ENCODE data around the gene GRID1.

The GRID1 gene

GRCh38 chr10:85666102-85666501, 700.5 kb downstream of the GRID1 start:
- DNase-seq = no peak

GRCh38 chr10:85665681-85666080, 700.9 kb downstream of the GRID1 start:
- DNase-seq = no peak

DNA sequence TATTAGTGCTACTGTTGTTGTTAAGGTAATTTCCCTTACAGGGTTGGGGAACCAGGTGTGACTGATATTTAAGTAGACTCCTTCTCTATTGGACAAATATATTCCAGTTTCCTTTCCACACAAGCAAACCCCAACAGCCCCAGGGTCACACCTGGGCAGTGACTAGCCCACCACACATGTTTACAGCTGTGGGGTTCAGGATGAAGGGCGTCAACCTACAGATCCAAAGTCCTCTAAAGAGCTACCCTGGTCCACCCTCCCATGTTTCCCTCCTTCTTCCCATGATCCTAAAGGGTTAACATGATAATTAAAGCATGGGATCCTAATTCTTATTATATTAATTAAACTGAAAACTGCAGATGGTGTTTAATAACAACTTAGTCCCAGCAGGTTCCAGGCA, 701.5 kb downstream of the GRID1 start:
- DNase-seq = peak; percentile 14

DNA sequence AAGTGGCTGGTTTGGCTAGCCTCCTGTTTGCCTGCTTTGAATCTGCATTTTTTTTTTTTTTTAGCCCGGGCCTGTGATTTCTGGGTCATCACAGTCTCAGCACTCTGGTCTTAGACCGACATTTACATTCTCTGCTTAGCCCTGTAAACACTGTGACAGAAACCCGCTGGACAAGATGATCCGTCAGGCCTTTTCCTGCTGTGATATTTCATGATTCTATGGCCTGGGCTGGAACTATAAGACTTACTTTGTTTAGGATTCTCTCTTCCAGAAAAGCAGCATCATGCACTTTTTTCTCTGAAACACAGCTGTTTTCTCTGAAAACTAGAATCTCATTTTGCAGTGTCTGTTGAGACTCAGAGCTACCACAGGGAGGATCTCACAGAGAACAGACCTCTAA, 705.5 kb downstream of the GRID1 start:
- no peak for DNase-seq

GRCh38 chr10:85659331-85659730, 707.3 kb downstream of the GRID1 start:
- peak; percentile 2 for DNase-seq

- DNase-seq = no peak
Measured at GRCh38 chr10:85658518-85658917, 708.1 kb downstream of the GRID1 start.

GRCh38 chr10:85657476-85658113, 709.0 kb downstream of the GRID1 start:
- DNase-seq = no peak

DNA sequence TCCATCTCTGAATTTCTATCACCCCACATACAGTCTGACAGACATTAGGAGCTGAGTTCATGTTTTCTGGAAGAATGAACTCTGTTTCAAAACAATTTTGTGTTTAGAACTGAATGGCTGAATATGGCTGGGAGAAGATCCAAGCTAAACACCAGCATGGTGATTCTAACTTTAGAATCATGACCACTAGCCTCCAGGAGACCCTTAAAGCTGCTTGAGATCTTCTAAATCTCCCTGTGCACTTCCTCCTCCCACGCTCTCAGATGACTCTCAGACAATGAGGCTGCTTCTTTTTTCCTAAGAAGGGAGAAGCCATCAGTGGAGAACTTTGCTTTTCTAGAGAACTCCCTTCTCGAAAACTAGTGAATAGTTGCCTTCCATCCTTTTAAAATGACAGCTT, 711.2 kb downstream of the GRID1 start:
- DNase-seq = no peak

GRCh38 chr10:85651497-85651882, 715.1 kb downstream of the GRID1 start:
- DNase-seq = no peak

- no peak for DNase-seq
Measured at GRCh38 chr10:85650791-85651496, 715.7 kb downstream of the GRID1 start.

- no peak for DNase-seq
Measured at GRCh38 chr10:85649461-85649860, 717.1 kb downstream of the GRID1 start.

GRCh38 chr10:85648279-85648754, 718.3 kb downstream of the GRID1 start:
- DNase-seq = no peak

DNA sequence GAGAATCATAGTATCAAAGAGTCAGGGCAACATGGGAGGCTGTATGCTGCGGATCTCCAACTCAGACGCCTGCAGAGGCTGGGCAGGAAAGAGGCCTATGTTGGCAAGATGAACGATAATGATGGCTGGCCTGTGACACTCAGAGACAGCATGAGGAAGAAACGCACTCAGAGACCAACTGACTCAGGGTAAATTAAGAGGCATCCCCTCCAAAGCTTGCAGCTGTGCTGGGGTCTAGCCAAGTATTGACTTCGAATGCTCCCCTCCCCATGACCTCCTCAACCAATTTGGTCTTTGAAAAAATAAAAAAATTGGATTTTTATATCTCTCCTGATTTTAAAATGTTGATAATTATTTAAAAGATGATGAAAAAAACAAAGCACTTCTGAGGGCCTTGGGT, 718.9 kb downstream of the GRID1 start:
- no peak for DNase-seq

GRCh38 chr10:85645926-85646711, 720.5 kb downstream of the GRID1 start:
- peak; percentile 86 for DNase-seq

DNA sequence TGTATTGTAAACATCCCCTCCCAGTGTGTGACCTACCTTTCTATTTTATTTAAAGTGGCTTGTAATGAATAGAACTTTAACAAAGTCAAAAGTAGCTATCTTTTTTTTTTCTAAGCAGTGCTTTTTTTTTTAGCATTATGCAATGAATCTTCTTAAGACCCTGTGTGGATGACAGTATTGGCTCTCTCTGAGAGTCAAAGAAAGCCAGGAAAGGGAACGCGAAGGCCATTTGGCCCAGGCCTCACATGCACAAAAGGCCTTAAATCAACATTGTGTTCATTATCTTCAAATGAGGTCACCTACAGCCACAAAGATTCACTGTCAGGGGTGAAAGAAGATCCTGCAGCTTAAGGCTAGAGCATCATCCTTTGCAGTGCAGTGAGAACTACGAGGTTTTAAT, 721.5 kb downstream of the GRID1 start:
- peak; percentile 84 for DNase-seq

- DNase-seq = peak; percentile 26
Measured at GRCh38 chr10:85643845-85644525, 722.6 kb downstream of the GRID1 start.

GRCh38 chr10:85643171-85643844, 723.3 kb downstream of the GRID1 start:
- DNase-seq = no peak

DNA sequence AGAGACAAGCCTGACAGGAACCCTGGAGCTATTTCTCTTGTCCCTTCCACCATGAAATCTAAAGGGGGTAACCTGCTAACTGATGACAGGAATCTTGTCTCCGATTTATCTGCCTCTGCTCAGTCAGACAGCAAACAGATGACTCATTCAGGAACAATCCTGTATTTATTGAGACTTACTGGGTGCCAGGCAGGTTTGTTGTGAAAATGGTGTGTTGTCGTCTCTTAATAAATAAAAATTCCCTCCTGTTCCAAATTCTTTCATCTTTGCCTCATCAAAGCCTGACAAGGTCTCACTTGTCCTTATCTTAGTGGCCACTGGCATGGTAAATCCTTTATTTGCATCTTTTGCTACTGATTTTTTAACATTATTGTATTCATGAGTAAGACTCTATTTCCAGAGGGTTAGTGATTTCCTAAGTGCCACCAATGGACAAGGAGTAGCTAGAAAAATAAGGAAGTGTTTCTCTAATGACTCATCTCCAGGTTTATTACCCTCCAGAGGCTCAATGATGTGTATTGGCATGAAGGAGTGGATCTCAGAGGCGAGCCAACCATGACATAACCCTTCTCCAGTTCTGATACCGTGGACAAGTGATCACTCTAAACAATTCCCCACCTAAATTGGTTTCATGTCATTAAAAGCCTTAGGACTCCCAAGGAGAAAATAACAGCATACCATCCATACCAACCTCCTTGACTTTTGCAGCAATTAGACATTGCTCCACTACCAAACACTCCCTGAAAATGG, 724.0 kb downstream of the GRID1 start:
- DNase-seq = peak; percentile 69

- no peak for DNase-seq
Measured at GRCh38 chr10:85642082-85642420, 724.5 kb downstream of the GRID1 start.

GRCh38 chr10:85641479-85642009, 725.1 kb downstream of the GRID1 start:
- DNase-seq = no peak

GRCh38 chr10:85638797-85639196, 727.8 kb downstream of the GRID1 start:
- no peak for DNase-seq

- DNase-seq = peak; percentile 15
Measured at GRCh38 chr10:85635650-85636049, 730.9 kb downstream of the GRID1 start.
